ENCODE measurements around the gene NLRC4.
A peak's percentile ranks its signal among the peaks of the same experiment; 100 is the strongest.
"Not testable (repeated sequence)": the region's sequence is repeated elsewhere in the genome, so short reads cannot be mapped to it uniquely, and the experiment has no call there.

The NLRC4 gene

GRCh38 chr2:32289165-32289999 is 24.7 kb upstream of the NLRC4 start:
- no peak for DNase-seq
- H3K4me3 ChIP-seq (ENCODE audit: low read depth, low read length), result no peak overlapping the region
- TF ChIP-seq, protein P1, sequence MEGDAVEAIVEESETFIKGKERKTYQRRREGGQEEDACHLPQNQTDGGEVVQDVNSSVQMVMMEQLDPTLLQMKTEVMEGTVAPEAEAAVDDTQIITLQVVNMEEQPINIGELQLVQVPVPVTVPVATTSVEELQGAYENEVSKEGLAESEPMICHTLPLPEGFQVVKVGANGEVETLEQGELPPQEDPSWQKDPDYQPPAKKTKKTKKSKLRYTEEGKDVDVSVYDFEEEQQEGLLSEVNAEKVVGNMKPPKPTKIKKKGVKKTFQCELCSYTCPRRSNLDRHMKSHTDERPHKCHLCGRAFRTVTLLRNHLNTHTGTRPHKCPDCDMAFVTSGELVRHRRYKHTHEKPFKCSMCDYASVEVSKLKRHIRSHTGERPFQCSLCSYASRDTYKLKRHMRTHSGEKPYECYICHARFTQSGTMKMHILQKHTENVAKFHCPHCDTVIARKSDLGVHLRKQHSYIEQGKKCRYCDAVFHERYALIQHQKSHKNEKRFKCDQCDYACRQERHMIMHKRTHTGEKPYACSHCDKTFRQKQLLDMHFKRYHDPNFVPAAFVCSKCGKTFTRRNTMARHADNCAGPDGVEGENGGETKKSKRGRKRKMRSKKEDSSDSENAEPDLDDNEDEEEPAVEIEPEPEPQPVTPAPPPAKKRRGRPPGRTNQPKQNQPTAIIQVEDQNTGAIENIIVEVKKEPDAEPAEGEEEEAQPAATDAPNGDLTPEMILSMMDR (IDR thresholded peaks at IDR 0.05; ENCODE audit: low read depth, low read length), result no peak
- no peaks in the 10 kb centered on the region for H3K9me3 ChIP-seq
- peaks cover 3% of the 10 kb centered on the region for H3K36me3 ChIP-seq
- no peaks in the 10 kb centered on the region for H3K27me3 ChIP-seq
- H3K4me1 ChIP-seq, result peaks cover 4% of the 10 kb centered on the region; the same call in 1 of the 2 replicates

DNA sequence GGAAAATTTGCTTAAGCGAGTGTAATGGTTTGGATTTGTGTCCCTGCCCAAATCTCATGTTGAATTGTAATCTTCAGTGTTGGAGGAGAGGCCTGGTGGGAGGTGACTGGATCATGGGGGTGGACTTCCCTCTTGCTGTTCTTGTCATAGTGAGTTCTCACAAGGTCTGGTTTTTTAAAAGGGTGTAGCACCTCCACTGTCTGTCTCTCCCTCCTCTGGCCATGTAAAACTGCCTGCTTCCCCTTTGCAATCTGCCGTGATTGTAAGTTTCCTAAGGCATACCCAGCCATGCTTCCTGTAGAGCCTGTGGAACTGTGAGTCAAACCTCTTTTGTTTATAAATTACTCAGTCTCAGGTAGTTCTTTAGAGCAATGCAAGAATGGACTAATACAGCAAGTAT is 19.6 kb upstream of the NLRC4 start:
- peaks cover 13% of the 10 kb centered on the region for H3K36me3 ChIP-seq
- H3K9me3 ChIP-seq, result no peaks in the 10 kb centered on the region
- H3K27me3 ChIP-seq, result no peaks in the 10 kb centered on the region
- TF ChIP-seq, protein P1 (IDR thresholded peaks at IDR 0.05; ENCODE audit: low read depth, low read length), result no peak
- DNase-seq, result no peak
- no peaks in the 10 kb centered on the region for H3K4me1 ChIP-seq
- H3K4me3 ChIP-seq (ENCODE audit: low read depth, low read length), result no peak overlapping the region

GRCh38 chr2:32278478-32278853 is 13.8 kb upstream of the NLRC4 start:
- no peaks in the 10 kb centered on the region for H3K27me3 ChIP-seq
- H3K36me3 ChIP-seq, result peaks cover 15% of the 10 kb centered on the region
- peak overlapping the region; percentile 77 for H3K4me3 ChIP-seq (ENCODE audit: low read depth, low read length)
- H3K9me3 ChIP-seq, result no peaks in the 10 kb centered on the region
- H3K4me1 ChIP-seq, result no peaks in the 10 kb centered on the region
- TF ChIP-seq, protein P1 (IDR thresholded peaks at IDR 0.05; ENCODE audit: low read depth, low read length), result no peak
- no peak for DNase-seq

- peak; percentile 88 for DNase-seq
- TF ChIP-seq, protein P1 (IDR thresholded peaks at IDR 0.05; ENCODE audit: low read depth, low read length), result no peak
- Histone ChIP-seq H3K9me3 (no peaks in the 10 kb centered on the region), H3K4me1 (no peaks in the 10 kb centered on the region), H3K4me3 (ENCODE audit: low read depth, low read length) (peak within 1 kb of the TSS; percentile 77), H3K36me3 (peaks cover 12% of the 10 kb centered on the region), H3K27me3 (no peaks in the 10 kb centered on the region)
Measured at GRCh38 chr2:32277674-32278477, 13.2 kb upstream of the NLRC4 start, which contains the start of gene YIPF4. Gene YIPF4, plus strand, starts transcription at chr2:32277904. Its CDS starts 252 bp downstream, at chr2:32278156.

DNA sequence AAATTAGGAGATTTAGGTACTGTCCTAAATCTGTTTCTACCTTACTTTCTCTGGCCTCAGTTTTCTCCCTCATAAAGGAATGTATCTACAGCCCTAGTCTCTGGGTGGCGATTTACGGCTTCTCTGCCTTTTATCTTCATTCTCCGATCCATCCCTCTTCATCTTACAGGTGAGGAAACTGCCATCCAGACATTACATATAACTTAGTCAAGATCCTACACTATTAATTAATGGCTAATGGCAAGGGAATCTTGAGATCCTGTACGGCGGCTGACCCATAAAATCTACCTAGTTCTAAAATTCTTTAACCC is 12.6 kb upstream of the NLRC4 start:
- Histone ChIP-seq H3K4me3 (ENCODE audit: low read depth, low read length) (peak overlapping the region; percentile 77), H3K9me3 (no peaks in the 10 kb centered on the region), H3K27me3 (no peaks in the 10 kb centered on the region; the same call in none of the 2 replicates), H3K36me3 (peaks cover 9% of the 10 kb centered on the region), H3K4me1 (no peaks in the 10 kb centered on the region)
- DNase-seq, result no peak
- TF ChIP-seq, protein P1 (IDR thresholded peaks at IDR 0.05; ENCODE audit: low read depth, low read length), result no peak

- not testable (repeated sequence) for H3K4me3 ChIP-seq (ENCODE audit: low read depth, low read length); H3K4me1 ChIP-seq; DNase-seq; H3K36me3 ChIP-seq; H3K27me3 ChIP-seq; H3K9me3 ChIP-seq
Measured at GRCh38 chr2:32275790-32276189, 11.1 kb upstream of the NLRC4 start.

All from BE2C (cell line).